ENCODE results near the gene AADAT.

AADAT gene

GRCh38 chr4:170027181-170027829 is 62.5 kb downstream of the AADAT start:
- no peak for DNase-seq

- no peak for DNase-seq
These were observed 63.3 kb downstream of the AADAT start, which contains the start of gene MFAP3L for GRCh38 chr4:170026253-170027021. TSS of gene MFAP3L (minus strand) at chr4:170026395. CDS start at chr4:170005877, 20,518 bp downstream.

- DNase-seq = no peak
These were observed 64.1 kb downstream of the AADAT start for GRCh38 chr4:170025523-170026252.

- DNase-seq = no peak
These were observed 67.5 kb downstream of the AADAT start for GRCh38 chr4:170022211-170022610.

- no peak for DNase-seq
These were observed 72.5 kb downstream of the AADAT start for GRCh38 chr4:170017252-170017651.

- DNase-seq = no peak
These were observed 74.5 kb downstream of the AADAT start for GRCh38 chr4:170015285-170015684.

GRCh38 chr4:170014359-170015011 is 75.3 kb downstream of the AADAT start:
- DNase-seq = no peak

- no peak for DNase-seq
These were observed 77.2 kb downstream of the AADAT start for GRCh38 chr4:170012629-170012958.

GRCh38 chr4:170011921-170012628 is 77.7 kb downstream of the AADAT start:
- no peak for DNase-seq

Data from NCI-H524 treated with DMSO at 0.1 percent for 48 hours (cell line).